SK-N-SH treated with all-trans-retinoic acid at 6 μM for 48 hours (cell line): Measurements from ENCODE around the gene PCMTD2.

Experiments used
- ARNTL ChIP-seq: fragments of 450-650 bp; formaldehyde crosslinking; IDR thresholded peaks from 2 replicates; pipeline ENCODE4 v1.5.0; 2020; ENCODE audit warnings: low read depth, mild to moderate bottlenecking, moderate library complexity, borderline replicate concordance
- SNAI2 ChIP-seq: fragments of 250-450 bp; sonication (Bioruptor Pico); IDR thresholded peaks from 2 replicates; pipeline ENCODE4 v1.5.0; 2020; ENCODE audit warnings: mild to moderate bottlenecking, moderate library complexity
- ZC3H10 ChIP-seq: fragments of 250-450 bp; sonication (Bioruptor Pico); IDR thresholded peaks from 2 replicates; pipeline ENCODE4 v1.5.1; 2021; ENCODE audit warnings: mild to moderate bottlenecking, moderate library complexity
- ZFP30 ChIP-seq: fragments of 450-650 bp; formaldehyde crosslinking; IDR thresholded peaks from 2 replicates; pipeline ENCODE4 v1.5.0; 2022; ENCODE audit warnings: mild to moderate bottlenecking, moderate library complexity
- ZNF565 ChIP-seq: fragments of 450-650 bp; formaldehyde crosslinking; conservative IDR thresholded peaks from 2 replicates; pipeline ENCODE4 v1.5.0; 2020; ENCODE audit warnings: low read depth, mild to moderate bottlenecking, moderate library complexity
- TF ChIP-seq, protein P1 (sequence below): fragments of 250-450 bp; sonication (Bioruptor Pico); IDR thresholded peaks from 2 replicates; pipeline ENCODE4 v1.8.0; 2020; ENCODE audit warnings: mild to moderate bottlenecking, moderate library complexity, borderline replicate concordance

DNA sequence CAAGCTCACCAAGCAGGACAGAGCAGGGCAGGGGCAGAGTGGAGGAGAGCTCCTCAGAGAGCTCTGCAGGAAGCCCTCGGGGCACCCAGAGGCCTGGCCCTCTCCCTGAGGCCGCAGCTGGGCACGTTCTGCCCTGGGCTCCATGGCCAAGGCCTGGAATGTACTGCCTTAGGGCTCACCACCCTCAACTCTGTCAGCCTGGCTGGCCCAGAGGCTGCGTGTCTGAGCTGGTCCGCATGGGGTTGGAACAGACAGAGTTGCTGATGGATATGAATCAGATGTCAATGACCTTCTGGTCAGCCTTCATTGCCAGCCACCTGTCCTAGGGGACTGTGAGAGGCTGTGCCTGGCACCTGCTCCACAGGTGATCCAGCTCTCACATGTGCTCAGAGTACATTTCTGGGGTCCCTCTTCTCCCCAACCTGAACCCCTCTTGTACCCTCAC is 33.2 kb upstream of the PCMTD2 start:
- TF ChIP-seq ZNF565 (CRISPR knock-in tag): no peak
- TF ChIP-seq ZC3H10 (CRISPR knock-in tag): no peak
- no peak for TF ChIP-seq ARNTL (CRISPR knock-in tag)
- no peak for TF ChIP-seq SNAI2 (CRISPR knock-in tag)
- TF ChIP-seq, protein P1, sequence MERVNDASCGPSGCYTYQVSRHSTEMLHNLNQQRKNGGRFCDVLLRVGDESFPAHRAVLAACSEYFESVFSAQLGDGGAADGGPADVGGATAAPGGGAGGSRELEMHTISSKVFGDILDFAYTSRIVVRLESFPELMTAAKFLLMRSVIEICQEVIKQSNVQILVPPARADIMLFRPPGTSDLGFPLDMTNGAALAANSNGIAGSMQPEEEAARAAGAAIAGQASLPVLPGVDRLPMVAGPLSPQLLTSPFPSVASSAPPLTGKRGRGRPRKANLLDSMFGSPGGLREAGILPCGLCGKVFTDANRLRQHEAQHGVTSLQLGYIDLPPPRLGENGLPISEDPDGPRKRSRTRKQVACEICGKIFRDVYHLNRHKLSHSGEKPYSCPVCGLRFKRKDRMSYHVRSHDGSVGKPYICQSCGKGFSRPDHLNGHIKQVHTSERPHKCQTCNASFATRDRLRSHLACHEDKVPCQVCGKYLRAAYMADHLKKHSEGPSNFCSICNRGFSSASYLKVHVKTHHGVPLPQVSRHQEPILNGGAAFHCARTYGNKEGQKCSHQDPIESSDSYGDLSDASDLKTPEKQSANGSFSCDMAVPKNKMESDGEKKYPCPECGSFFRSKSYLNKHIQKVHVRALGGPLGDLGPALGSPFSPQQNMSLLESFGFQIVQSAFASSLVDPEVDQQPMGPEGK (CRISPR knock-in tag): no peak
- no peak for TF ChIP-seq ZFP30 (CRISPR knock-in tag)
